ENCODE measurements around the gene TIAM2. TPM values are rescaled to one million over a fixed set of nuclear protein-coding genes. Genes with fewer than 3 reads are reported as not detected.
"Not testable (repeated sequence)": the region's sequence is repeated elsewhere in the genome, so short reads cannot be mapped to it uniquely, and the experiment has no call there.

TIAM2 gene
- total RNA-seq, 4 donors from 2014 or later: 4.2 to 12.7 (median 7.5) TPM

GRCh38 chr6:155100591-155100990 is 105.5 kb downstream of the TIAM2 start:
- intact Hi-C loops (cut with DNase I; ENCODE audit: low total_unique reads) (no loop called here), in situ Hi-C loops (cut with MboI; ENCODE audit: low pct_ligation_motif_present in 1 of 4, low pct_unique_long_range_greater_than_20kb in 1 of 4, low sequenced_read_pairs in 3 of 4) (no loop called here)
- no peak for TF ChIP-seq EP300 (IDR thresholded peaks at IDR 0.05; ENCODE audit: low read depth)
- no peak for TF ChIP-seq POLR2AphosphoS5 (IDR thresholded peaks at IDR 0.05)
- TF ChIP-seq, protein P1, sequence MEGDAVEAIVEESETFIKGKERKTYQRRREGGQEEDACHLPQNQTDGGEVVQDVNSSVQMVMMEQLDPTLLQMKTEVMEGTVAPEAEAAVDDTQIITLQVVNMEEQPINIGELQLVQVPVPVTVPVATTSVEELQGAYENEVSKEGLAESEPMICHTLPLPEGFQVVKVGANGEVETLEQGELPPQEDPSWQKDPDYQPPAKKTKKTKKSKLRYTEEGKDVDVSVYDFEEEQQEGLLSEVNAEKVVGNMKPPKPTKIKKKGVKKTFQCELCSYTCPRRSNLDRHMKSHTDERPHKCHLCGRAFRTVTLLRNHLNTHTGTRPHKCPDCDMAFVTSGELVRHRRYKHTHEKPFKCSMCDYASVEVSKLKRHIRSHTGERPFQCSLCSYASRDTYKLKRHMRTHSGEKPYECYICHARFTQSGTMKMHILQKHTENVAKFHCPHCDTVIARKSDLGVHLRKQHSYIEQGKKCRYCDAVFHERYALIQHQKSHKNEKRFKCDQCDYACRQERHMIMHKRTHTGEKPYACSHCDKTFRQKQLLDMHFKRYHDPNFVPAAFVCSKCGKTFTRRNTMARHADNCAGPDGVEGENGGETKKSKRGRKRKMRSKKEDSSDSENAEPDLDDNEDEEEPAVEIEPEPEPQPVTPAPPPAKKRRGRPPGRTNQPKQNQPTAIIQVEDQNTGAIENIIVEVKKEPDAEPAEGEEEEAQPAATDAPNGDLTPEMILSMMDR (IDR thresholded peaks at IDR 0.05): no peak
- TF ChIP-seq POLR2A (IDR thresholded peaks at IDR 0.05): no peak
- Histone ChIP-seq H3K36me3 (no peaks in the 10 kb centered on the region), H3K4me3 (no peak overlapping the region), H3K9me3 (no peaks in the 10 kb centered on the region), H3K4me1 (no peaks in the 10 kb centered on the region), H3K27ac (no peak overlapping the region), H3K27me3 (no peaks in the 10 kb centered on the region)
- no peak for DNase-seq
- 87 to 92% methylated on average over 4 to 6 of the region's 6 CpGs for WGBS, 2 donors (ENCODE audit: low coverage in 1 of 2)

GRCh38 chr6:155103083-155103645 is 108.0 kb downstream of the TIAM2 start:
- WGBS, 2 donors (ENCODE audit: low coverage in 1 of 2): 90% methylated on average over 6 to 9 of the region's 9 CpGs
- in situ Hi-C loops (cut with MboI; ENCODE audit: low pct_ligation_motif_present in 1 of 4, low pct_unique_long_range_greater_than_20kb in 1 of 4, low sequenced_read_pairs in 3 of 4); H3K4me3 ChIP-seq; intact Hi-C loops (cut with DNase I; ENCODE audit: low total_unique reads); H3K36me3 ChIP-seq; H3K9me3 ChIP-seq; H3K27me3 ChIP-seq; DNase-seq; H3K4me1 ChIP-seq; H3K27ac ChIP-seq: not testable (repeated sequence)

DNA sequence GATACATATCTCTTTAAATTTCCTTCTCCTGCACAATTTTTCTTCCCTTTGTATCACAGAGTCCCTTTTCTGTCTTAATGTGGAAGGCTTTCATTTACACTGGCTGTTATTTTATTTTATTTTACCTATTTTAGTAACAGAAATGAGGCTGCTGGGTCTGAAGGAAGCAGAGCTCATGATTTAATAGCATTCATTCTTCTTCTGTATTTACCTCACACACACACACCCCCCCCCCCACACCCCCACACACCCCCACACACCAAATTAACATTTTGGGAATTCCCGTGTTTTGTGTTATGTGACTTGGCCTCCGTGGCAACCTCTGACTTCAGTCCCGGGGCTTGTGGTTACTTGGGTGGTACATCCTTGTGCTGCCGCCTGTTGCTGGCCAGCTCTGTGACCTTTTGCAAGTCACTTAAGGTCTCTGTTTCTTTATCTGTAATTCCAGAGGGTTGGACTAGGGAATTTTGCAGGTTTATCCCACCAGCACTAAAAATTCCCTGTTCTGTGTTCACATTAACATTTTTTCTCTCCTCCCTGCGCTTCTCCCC is 108.8 kb downstream of the TIAM2 start:
- 55 to 61% methylated on average over 3 to 5 of the region's 5 CpGs for WGBS, 2 donors (ENCODE audit: low coverage in 1 of 2)
- H3K27me3 ChIP-seq: no peaks in the 10 kb centered on the region
- no peak overlapping the region for H3K4me3 ChIP-seq
- no peak overlapping the region for H3K27ac ChIP-seq
- H3K9me3 ChIP-seq: no peaks in the 10 kb centered on the region
- intact Hi-C loops (cut with DNase I; ENCODE audit: low total_unique reads) (no loop called here), in situ Hi-C loops (cut with MboI; ENCODE audit: low pct_ligation_motif_present in 1 of 4, low pct_unique_long_range_greater_than_20kb in 1 of 4, low sequenced_read_pairs in 3 of 4) (no loop called here)
- H3K36me3 ChIP-seq: no peaks in the 10 kb centered on the region
- no peak for TF ChIP-seq POLR2A (IDR thresholded peaks at IDR 0.05)
- TF ChIP-seq, protein P1 (IDR thresholded peaks at IDR 0.05): no peak
- no peak for TF ChIP-seq POLR2AphosphoS5 (IDR thresholded peaks at IDR 0.05)
- TF ChIP-seq EP300 (IDR thresholded peaks at IDR 0.05; ENCODE audit: low read depth): no peak
- no peak for DNase-seq
- H3K4me1 ChIP-seq: no peaks in the 10 kb centered on the region

DNA sequence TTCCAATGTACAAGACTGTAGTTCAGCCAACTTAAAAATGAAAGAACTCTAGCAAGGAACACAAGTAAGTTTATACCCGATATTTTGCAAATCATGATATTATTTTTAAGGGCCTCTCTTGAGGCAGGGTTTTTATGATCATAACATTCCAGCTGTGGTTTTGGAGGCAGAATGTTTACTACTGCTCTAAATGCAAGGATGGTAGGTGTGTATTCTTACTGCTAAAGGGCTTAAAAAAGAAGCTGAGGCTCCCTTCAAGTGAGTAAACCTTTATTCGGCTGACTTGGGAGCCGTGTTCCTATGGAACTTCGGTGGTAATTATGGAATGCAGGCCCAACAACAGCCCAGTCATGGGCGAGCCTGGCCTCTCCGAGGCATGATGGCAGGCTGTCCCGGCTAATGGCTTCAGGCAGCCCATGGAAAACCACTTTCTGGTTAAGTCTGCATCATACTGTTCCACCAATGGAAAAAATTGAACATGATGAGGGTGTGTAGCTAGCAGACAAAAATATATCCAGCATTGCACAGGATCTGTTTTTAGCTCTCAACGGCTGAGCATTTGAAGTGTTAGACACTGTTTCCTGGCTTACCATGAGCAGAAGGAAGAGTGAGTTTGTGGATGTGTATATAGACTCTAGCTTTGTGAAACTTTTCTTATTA is 111.5 kb downstream of the TIAM2 start:
- WGBS, 2 donors (ENCODE audit: low coverage in 1 of 2): 59 to 66% methylated on average over 7 to 8 of the region's 8 CpGs
- no peak overlapping the region for H3K4me3 ChIP-seq
- H3K27me3 ChIP-seq: no peaks in the 10 kb centered on the region
- no peak overlapping the region for H3K27ac ChIP-seq
- in situ Hi-C loops (cut with MboI; ENCODE audit: low pct_ligation_motif_present in 1 of 4, low pct_unique_long_range_greater_than_20kb in 1 of 4, low sequenced_read_pairs in 3 of 4): no loop called here
- intact Hi-C loops (cut with DNase I; ENCODE audit: low total_unique reads): no loop called here
- DNase-seq: no peak
- no peak for TF ChIP-seq EP300 (IDR thresholded peaks at IDR 0.05; ENCODE audit: low read depth)
- TF ChIP-seq, protein P1 (IDR thresholded peaks at IDR 0.05): no peak
- no peak for TF ChIP-seq POLR2AphosphoS5 (IDR thresholded peaks at IDR 0.05)
- TF ChIP-seq POLR2A (IDR thresholded peaks at IDR 0.05): no peak
- H3K4me1 ChIP-seq: no peaks in the 10 kb centered on the region
- no peaks in the 10 kb centered on the region for H3K36me3 ChIP-seq
- no peaks in the 10 kb centered on the region for H3K9me3 ChIP-seq

Measured in transverse colon (tissue), 4 donors.